ENCODE data around the gene PRDM16. TPM values are rescaled to one million over a fixed set of nuclear protein-coding genes. Genes with fewer than 3 reads are reported as not detected.

PRDM16 gene
- total RNA-seq, 1 donor from 2014 or later, result 5.6 TPM

DNA sequence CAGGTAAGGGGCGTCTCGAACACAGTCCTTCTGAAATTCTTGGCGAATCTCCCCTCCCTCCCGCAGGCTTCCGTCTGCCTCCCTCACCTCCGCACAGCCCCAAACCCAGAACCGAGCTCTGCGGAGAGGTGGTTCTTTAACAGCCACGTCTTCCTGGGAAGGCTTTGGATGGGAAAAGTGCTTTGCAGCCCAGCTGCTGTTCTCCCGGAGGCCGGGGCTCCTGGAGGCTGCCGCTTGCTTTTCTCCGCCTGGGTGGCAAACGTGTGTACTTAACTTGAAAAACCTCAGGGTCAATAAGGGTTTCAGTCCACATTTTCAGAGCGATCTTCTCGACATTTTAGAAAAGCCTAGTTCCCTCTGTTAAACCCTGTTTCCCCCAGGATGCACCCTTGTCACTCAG lies 109.3 kb downstream of the PRDM16 start:
- Histone ChIP-seq H3K4me3 (ENCODE audit: low read depth, low read length) (no peak overlapping the region), H3K27me3 (ENCODE audit: control insufficient read depth, insufficient read depth, low read length) (no peaks in the 10 kb centered on the region), H3K36me3 (ENCODE audit: control insufficient read depth, insufficient read depth, low read length) (no peaks in the 10 kb centered on the region)
- no peak for DNase-seq (ENCODE audit: low read depth)
- TF ChIP-seq, protein P1, sequence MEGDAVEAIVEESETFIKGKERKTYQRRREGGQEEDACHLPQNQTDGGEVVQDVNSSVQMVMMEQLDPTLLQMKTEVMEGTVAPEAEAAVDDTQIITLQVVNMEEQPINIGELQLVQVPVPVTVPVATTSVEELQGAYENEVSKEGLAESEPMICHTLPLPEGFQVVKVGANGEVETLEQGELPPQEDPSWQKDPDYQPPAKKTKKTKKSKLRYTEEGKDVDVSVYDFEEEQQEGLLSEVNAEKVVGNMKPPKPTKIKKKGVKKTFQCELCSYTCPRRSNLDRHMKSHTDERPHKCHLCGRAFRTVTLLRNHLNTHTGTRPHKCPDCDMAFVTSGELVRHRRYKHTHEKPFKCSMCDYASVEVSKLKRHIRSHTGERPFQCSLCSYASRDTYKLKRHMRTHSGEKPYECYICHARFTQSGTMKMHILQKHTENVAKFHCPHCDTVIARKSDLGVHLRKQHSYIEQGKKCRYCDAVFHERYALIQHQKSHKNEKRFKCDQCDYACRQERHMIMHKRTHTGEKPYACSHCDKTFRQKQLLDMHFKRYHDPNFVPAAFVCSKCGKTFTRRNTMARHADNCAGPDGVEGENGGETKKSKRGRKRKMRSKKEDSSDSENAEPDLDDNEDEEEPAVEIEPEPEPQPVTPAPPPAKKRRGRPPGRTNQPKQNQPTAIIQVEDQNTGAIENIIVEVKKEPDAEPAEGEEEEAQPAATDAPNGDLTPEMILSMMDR (IDR thresholded peaks at IDR 0.05; ENCODE audit: insufficient read depth, low read length, poor library complexity, severe bottlenecking), result no peak

DNA sequence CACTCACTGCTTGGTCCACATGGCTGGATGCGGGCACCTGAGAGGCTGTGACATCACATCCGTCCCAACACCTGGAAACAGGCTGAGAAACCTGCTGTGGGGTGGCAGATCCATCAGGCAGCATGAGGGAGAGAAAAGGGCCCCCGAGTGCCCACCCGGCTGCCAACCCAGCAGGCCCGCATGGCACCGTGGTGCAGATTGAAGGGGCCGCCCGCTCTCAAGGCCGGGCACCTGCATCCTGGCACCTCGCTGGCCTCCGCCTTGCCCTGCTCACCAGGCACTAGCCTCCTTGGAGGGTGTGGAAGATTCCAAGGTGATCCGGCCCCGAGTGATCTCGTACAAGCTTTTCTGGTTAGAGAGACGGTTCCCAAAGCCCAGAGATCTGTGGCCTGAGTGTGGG lies 110.5 kb downstream of the PRDM16 start:
- H3K27me3 ChIP-seq (ENCODE audit: control insufficient read depth, insufficient read depth, low read length), result peaks cover 2% of the 10 kb centered on the region
- no peak for DNase-seq (ENCODE audit: low read depth)
- no peaks in the 10 kb centered on the region for H3K36me3 ChIP-seq (ENCODE audit: control insufficient read depth, insufficient read depth, low read length)
- TF ChIP-seq, protein P1 (IDR thresholded peaks at IDR 0.05; ENCODE audit: insufficient read depth, low read length, poor library complexity, severe bottlenecking), result no peak
- no peak overlapping the region for H3K4me3 ChIP-seq (ENCODE audit: low read depth, low read length)

DNA sequence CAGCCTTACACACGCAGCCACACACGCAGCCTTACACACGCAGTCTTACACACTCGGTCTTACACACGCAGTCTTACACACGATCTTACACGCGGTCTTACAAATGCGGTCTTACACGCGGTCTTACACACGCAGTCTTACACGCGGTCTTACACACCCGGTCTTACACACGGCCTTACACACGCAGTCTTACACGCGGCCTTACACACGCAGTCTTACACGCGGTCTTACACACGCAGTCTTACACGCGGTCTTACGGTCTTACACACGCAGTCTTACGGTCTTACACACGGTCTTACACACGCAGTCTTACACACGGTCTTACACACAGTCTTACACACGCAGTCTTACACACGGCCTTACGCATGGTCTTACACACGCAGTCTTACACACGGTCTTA lies 111.9 kb downstream of the PRDM16 start:
- Histone ChIP-seq H3K4me3 (ENCODE audit: low read depth, low read length) (no peak overlapping the region), H3K27me3 (ENCODE audit: control insufficient read depth, insufficient read depth, low read length) (peaks cover 5% of the 10 kb centered on the region), H3K36me3 (ENCODE audit: control insufficient read depth, insufficient read depth, low read length) (no peaks in the 10 kb centered on the region)
- DNase-seq (ENCODE audit: low read depth), result no peak
- TF ChIP-seq, protein P1 (IDR thresholded peaks at IDR 0.05; ENCODE audit: insufficient read depth, low read length, poor library complexity, severe bottlenecking), result no peak

DNA sequence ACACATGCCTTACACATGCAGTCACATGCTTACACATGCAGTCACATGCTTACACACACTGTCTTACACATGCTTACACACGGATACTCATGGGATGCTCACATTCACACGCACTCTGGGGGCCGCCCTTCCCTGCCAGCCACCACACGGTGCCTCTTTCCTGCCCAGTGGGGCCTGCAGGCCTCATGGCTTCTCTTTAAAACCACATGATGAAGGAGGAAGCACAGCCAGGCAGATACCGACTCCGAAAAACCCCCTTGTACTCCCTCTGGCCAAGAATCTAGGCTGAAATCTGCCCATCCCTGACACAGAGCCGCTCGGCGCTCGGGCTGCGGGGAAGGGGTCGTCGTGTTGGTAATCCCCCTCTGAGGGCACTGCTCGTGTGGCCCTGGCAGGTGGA lies 113.0 kb downstream of the PRDM16 start:
- no peaks in the 10 kb centered on the region for H3K36me3 ChIP-seq (ENCODE audit: control insufficient read depth, insufficient read depth, low read length)
- peaks cover 5% of the 10 kb centered on the region for H3K27me3 ChIP-seq (ENCODE audit: control insufficient read depth, insufficient read depth, low read length)
- DNase-seq (ENCODE audit: low read depth), result no peak
- H3K4me3 ChIP-seq (ENCODE audit: low read depth, low read length), result no peak overlapping the region
- TF ChIP-seq, protein P1 (IDR thresholded peaks at IDR 0.05; ENCODE audit: insufficient read depth, low read length, poor library complexity, severe bottlenecking), result no peak

- TF ChIP-seq, protein P1 (IDR thresholded peaks at IDR 0.05; ENCODE audit: insufficient read depth, low read length, poor library complexity, severe bottlenecking), result no peak
- no peaks in the 10 kb centered on the region for H3K36me3 ChIP-seq (ENCODE audit: control insufficient read depth, insufficient read depth, low read length)
- no peak overlapping the region for H3K4me3 ChIP-seq (ENCODE audit: low read depth, low read length)
- no peak for DNase-seq (ENCODE audit: low read depth)
- peaks cover 5% of the 10 kb centered on the region for H3K27me3 ChIP-seq (ENCODE audit: control insufficient read depth, insufficient read depth, low read length)
Measured at GRCh38 chr1:3183411-3183810, 114.4 kb downstream of the PRDM16 start.

DNA sequence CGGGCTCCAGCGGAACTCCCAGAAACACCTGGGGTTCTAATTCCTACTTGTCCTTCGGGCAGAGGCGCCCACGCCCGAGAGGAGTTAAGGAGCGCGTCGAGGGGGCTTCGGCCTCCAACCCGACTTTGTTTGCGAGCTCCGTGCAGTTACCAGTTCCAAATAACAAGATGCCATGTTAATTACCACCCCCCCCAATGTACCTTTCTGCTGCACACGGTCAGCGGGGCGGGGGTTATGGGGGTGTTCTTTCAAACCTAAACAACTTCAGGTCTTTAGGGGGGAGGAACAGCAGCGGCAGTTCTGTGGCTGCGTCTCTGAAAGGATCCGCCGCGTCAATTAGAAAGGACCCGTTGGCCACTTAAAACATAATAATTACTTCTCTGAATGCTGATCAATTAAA lies 114.8 kb downstream of the PRDM16 start:
- no peak overlapping the region for H3K4me3 ChIP-seq (ENCODE audit: low read depth, low read length)
- peaks cover 5% of the 10 kb centered on the region for H3K27me3 ChIP-seq (ENCODE audit: control insufficient read depth, insufficient read depth, low read length)
- DNase-seq (ENCODE audit: low read depth), result no peak
- TF ChIP-seq, protein P1 (IDR thresholded peaks at IDR 0.05; ENCODE audit: insufficient read depth, low read length, poor library complexity, severe bottlenecking), result no peak
- no peaks in the 10 kb centered on the region for H3K36me3 ChIP-seq (ENCODE audit: control insufficient read depth, insufficient read depth, low read length)

All from kidney epithelial cell (primary cell).